Measurements from ENCODE around the gene UBN2. TPM values are rescaled to one million over a fixed set of nuclear protein-coding genes. Genes with fewer than 3 reads are reported as not detected.
"Not testable (repeated sequence)": the region's sequence is repeated elsewhere in the genome, so short reads cannot be mapped to it uniquely, and the experiment has no call there.

The UBN2 gene
- total RNA-seq, 1 donor: 9.8 TPM

DNA sequence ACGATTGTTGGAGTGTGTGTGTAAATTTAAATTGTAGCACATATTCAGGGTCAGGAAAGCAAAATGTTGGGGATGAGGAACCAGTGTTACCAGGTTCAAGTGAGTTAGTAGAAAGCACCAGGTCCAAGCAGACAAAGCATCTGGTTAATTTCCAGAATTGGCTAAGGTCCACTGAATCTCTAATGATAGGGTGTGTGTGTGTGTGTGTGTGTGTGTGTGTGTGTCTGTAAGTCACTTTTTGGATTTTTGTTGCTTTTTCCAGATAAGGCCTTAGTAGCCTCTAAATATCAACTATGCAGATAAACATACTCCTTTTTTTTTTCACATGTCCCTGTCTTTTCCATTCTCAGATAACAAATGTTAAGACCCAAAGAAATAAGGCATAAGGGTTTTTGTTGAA lies 73.5 kb downstream of the UBN2 start:
- Histone ChIP-seq H3K9me3 (ENCODE audit: low read depth, low read length) (no peaks in the 10 kb centered on the region), H2AFZ (ENCODE audit: low read length) (no peak overlapping the region), H3K4me3 (ENCODE audit: insufficient read depth, low read length) (no peak overlapping the region), H3K27me3 (ENCODE audit: insufficient read depth, low read length) (no peaks in the 10 kb centered on the region), H3K27ac (ENCODE audit: low read depth, low read length) (no peak overlapping the region), H3K36me3 (ENCODE audit: insufficient read depth, low read length) (peaks cover 9% of the 10 kb centered on the region), H3K4me2 (ENCODE audit: insufficient read depth, low read length) (no peak overlapping the region), H3K4me1 (ENCODE audit: insufficient read depth, low read length) (peaks cover 9% of the 10 kb centered on the region), H3K79me2 (ENCODE audit: insufficient read depth, low read length) (no peaks in the 10 kb centered on the region), H4K20me1 (ENCODE audit: insufficient read depth, low read length) (no peaks in the 10 kb centered on the region)
- DNase-seq (ENCODE audit: insufficient read length, low spot score, missing footprints): no peak
- TF ChIP-seq CTCF (IDR thresholded peaks at IDR 0.05; ENCODE audit: extremely low read depth, low read depth, low read length): no peak

GRCh38 chr7:139317939-139318505 lies 87.0 kb downstream of the UBN2 start:
- H3K36me3 ChIP-seq (ENCODE audit: insufficient read depth, low read length): no peaks in the 10 kb centered on the region
- no peak overlapping the region for H3K4me2 ChIP-seq (ENCODE audit: insufficient read depth, low read length)
- no peaks in the 10 kb centered on the region for H3K27me3 ChIP-seq (ENCODE audit: insufficient read depth, low read length)
- no peak overlapping the region for H3K27ac ChIP-seq (ENCODE audit: low read depth, low read length)
- no peaks in the 10 kb centered on the region for H3K79me2 ChIP-seq (ENCODE audit: insufficient read depth, low read length)
- no peak for TF ChIP-seq CTCF (IDR thresholded peaks at IDR 0.05; ENCODE audit: extremely low read depth, low read depth, low read length)
- no peak overlapping the region for H3K4me3 ChIP-seq (ENCODE audit: insufficient read depth, low read length)
- no peak for DNase-seq (ENCODE audit: insufficient read length, low spot score, missing footprints)
- H3K4me1 ChIP-seq (ENCODE audit: insufficient read depth, low read length): no peaks in the 10 kb centered on the region
- H2AFZ ChIP-seq (ENCODE audit: low read length): no peak overlapping the region
- no peaks in the 10 kb centered on the region for H4K20me1 ChIP-seq (ENCODE audit: insufficient read depth, low read length)
- H3K9me3 ChIP-seq (ENCODE audit: low read depth, low read length): no peaks in the 10 kb centered on the region

DNA sequence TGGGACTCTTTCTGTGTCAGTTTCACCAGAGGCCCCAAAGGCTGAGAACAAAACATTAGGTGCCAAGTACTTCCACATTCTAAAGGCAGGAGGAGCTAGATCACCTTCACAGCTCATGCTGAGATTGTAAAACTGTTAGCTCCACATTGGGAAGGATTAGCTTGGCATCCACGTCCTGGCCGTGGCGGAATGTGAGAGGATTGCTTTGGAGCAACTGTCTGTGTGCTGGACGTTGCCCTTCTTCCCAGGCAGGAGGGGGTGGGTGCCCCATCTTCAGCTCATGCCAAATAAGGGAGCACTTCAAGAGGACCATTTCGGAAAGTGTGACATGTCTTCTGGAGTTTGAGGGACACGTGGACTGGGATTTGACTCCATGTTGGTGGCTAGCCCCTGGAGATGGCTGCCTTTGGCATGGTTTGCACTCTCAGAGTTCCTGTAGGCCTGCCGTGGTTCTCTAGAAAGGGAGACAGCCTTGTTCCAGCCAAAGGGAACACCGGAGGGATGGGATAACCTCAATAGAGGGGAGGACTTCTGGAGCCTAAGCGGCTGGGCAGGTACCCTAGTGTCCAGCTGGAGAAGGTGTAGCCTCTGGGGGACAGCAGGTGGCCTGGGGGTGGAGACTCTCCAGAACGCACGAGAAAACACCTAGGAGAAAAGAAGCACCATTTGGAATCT lies 90.2 kb downstream of the UBN2 start:
- DNase-seq (ENCODE audit: insufficient read length, low spot score, missing footprints): peak; percentile 62
- Histone ChIP-seq H3K4me3 (ENCODE audit: insufficient read depth, low read length) (no peak overlapping the region), H2AFZ (ENCODE audit: low read length) (peak overlapping the region; percentile 76), H3K9me3 (ENCODE audit: low read depth, low read length) (no peaks in the 10 kb centered on the region), H3K27ac (ENCODE audit: low read depth, low read length) (no peak overlapping the region), H3K79me2 (ENCODE audit: insufficient read depth, low read length) (no peaks in the 10 kb centered on the region), H3K4me2 (ENCODE audit: insufficient read depth, low read length) (no peak overlapping the region), H3K36me3 (ENCODE audit: insufficient read depth, low read length) (no peaks in the 10 kb centered on the region), H3K27me3 (ENCODE audit: insufficient read depth, low read length) (no peaks in the 10 kb centered on the region), H3K4me1 (ENCODE audit: insufficient read depth, low read length) (no peaks in the 10 kb centered on the region), H4K20me1 (ENCODE audit: insufficient read depth, low read length) (no peaks in the 10 kb centered on the region)
- peak; percentile 58 for TF ChIP-seq CTCF (IDR thresholded peaks at IDR 0.05; ENCODE audit: extremely low read depth, low read depth, low read length)

GRCh38 chr7:139324709-139325108 lies 93.7 kb downstream of the UBN2 start:
- not testable (repeated sequence) for H4K20me1 ChIP-seq (ENCODE audit: insufficient read depth, low read length); H3K4me3 ChIP-seq (ENCODE audit: insufficient read depth, low read length); H3K4me2 ChIP-seq (ENCODE audit: insufficient read depth, low read length); H3K4me1 ChIP-seq (ENCODE audit: insufficient read depth, low read length); H3K9me3 ChIP-seq (ENCODE audit: low read depth, low read length); H2AFZ ChIP-seq (ENCODE audit: low read length); DNase-seq (ENCODE audit: insufficient read length, low spot score, missing footprints); H3K27me3 ChIP-seq (ENCODE audit: insufficient read depth, low read length); H3K79me2 ChIP-seq (ENCODE audit: insufficient read depth, low read length); H3K27ac ChIP-seq (ENCODE audit: low read depth, low read length); H3K36me3 ChIP-seq (ENCODE audit: insufficient read depth, low read length)

Data from osteoblast (primary cell).